WTC11 (cell line): ENCODE measurements around the gene PSMA4. TPM values are rescaled to one million over a fixed set of nuclear protein-coding genes. Genes with fewer than 3 reads are reported as not detected.

ENCODE experiments used
- ATAC-seq: fragments of 200-7000 bp; cut with Tn5 transposase; 2 replicates; pipeline ENCODE4 v1.10.0; 2021; ENCODE audit warnings: mild to moderate bottlenecking, moderate library complexity
- CTCF ChIA-PET: fragments of 300-600 bp; sonication (Branson Sonifier 250); formaldehyde crosslinking; loops from one replicate; lab custom pipeline; 2021; ENCODE audit warnings: antibody characterized with exemption; lab: Charles Lee
- POLR2A ChIA-PET: fragments of 350-600 bp; sonication (Branson Sonifier 250); formaldehyde crosslinking; loops from one replicate; lab custom pipeline; 2021; ENCODE audit warnings: antibody characterized with exemption; lab: Charles Lee
- DNase-seq: peaks from one replicate; pipeline ENCODE4 v3.0.0; 2021; ENCODE audit warnings: low spot score
- H3K27ac Mint-ChIP-seq: 2 replicates; pipeline ENCODE4 v1.8.0; 2021; ENCODE audit warnings: mixed read lengths
- H3K27me3 Mint-ChIP-seq: 2 replicates; pipeline ENCODE4 v1.8.0; 2021; ENCODE audit warnings: low read depth, mild to moderate bottlenecking, moderate library complexity, mixed read lengths
- H3K36me3 Mint-ChIP-seq: 2 replicates; pipeline ENCODE4 v1.8.0; 2021; ENCODE audit warnings: mixed read lengths
- H3K4me1 Mint-ChIP-seq: 2 replicates; pipeline ENCODE4 v1.8.0; 2022; ENCODE audit warnings: mixed read lengths
- H3K4me3 Mint-ChIP-seq: 2 replicates; pipeline ENCODE4 v1.8.0; 2021; ENCODE audit warnings: mild to moderate bottlenecking, moderate library complexity, mixed read lengths
- H3K9me3 Mint-ChIP-seq: 2 replicates; pipeline ENCODE4 v1.8.0; 2021; ENCODE audit warnings: mixed read lengths
- CBFB ChIP-seq: sonication (generic); formaldehyde crosslinking; IDR thresholded peaks from 2 replicates; pipeline ENCODE4 v1.8.1; 2022; ENCODE audit warnings: mild to moderate bottlenecking, low read depth, missing genetic modification reagents
- FOXK1 ChIP-seq: sonication (generic); formaldehyde crosslinking; IDR thresholded peaks from 2 replicates; pipeline ENCODE4 v1.8.0; 2022; ENCODE audit warnings: mild to moderate bottlenecking, moderate library complexity, missing genetic modification reagents
- IRF2 ChIP-seq: sonication (generic); formaldehyde crosslinking; IDR thresholded peaks from 2 replicates; pipeline ENCODE4 v1.8.0; 2022; ENCODE audit warnings: low read depth, missing genetic modification reagents, borderline replicate concordance
- JUN ChIP-seq: sonication (generic); formaldehyde crosslinking; IDR thresholded peaks from 2 replicates; pipeline ENCODE4 v1.8.0; 2023; ENCODE audit warnings: mild to moderate bottlenecking, missing genetic modification reagents
- MYBL2 ChIP-seq: sonication (generic); formaldehyde crosslinking; IDR thresholded peaks from 2 replicates; pipeline ENCODE4 v1.8.1; 2023; ENCODE audit warnings: mild to moderate bottlenecking, moderate library complexity, missing genetic modification reagents
- NR1H2 ChIP-seq: sonication (generic); formaldehyde crosslinking; IDR thresholded peaks from 2 replicates; pipeline ENCODE4 v1.9.0; 2021; ENCODE audit warnings: mild to moderate bottlenecking, moderate library complexity, missing genetic modification reagents
- PRRX2 ChIP-seq: fragments of 250-450 bp; sonication (Bioruptor Pico); IDR thresholded peaks from 2 replicates; pipeline ENCODE4 v1.8.0; 2021; ENCODE audit warnings: mild to moderate bottlenecking
- SMAD4 ChIP-seq: sonication (generic); formaldehyde crosslinking; IDR thresholded peaks from 2 replicates; pipeline ENCODE4 v1.8.0; 2022; ENCODE audit warnings: mild to moderate bottlenecking, missing genetic modification reagents
- TEAD1 ChIP-seq: sonication (generic); formaldehyde crosslinking; IDR thresholded peaks from 2 replicates; pipeline ENCODE4 v1.8.0; 2022; ENCODE audit warnings: mild to moderate bottlenecking, missing genetic modification reagents
- TEAD4 ChIP-seq: sonication (generic); formaldehyde crosslinking; IDR thresholded peaks from 2 replicates; pipeline ENCODE4 v1.8.0; 2022; ENCODE audit warnings: mild to moderate bottlenecking, missing genetic modification reagents
- ZNF138 ChIP-seq: sonication (generic); formaldehyde crosslinking; conservative IDR thresholded peaks from 2 replicates; pipeline ENCODE4 v1.8.1; 2022; ENCODE audit warnings: mild to moderate bottlenecking, moderate library complexity, missing genetic modification reagents
- ZNF219 ChIP-seq: sonication (generic); formaldehyde crosslinking; IDR thresholded peaks from 2 replicates; pipeline ENCODE4 v1.8.0; 2023; ENCODE audit warnings: missing genetic modification reagents, mild to moderate bottlenecking, borderline replicate concordance
- ZNF317 ChIP-seq: sonication (generic); formaldehyde crosslinking; IDR thresholded peaks from 2 replicates; pipeline ENCODE4 v1.8.1; 2023; ENCODE audit warnings: low read depth, mild to moderate bottlenecking, moderate library complexity, missing genetic modification reagents, borderline replicate concordance
- total RNA-seq: library from RNA; stranded (reverse); gene quantifications from 3 replicates; pipeline ENCODE4 v1.2.3, GENCODE V29; 2021
- TF ChIP-seq, protein P1 (sequence below): sonication (generic); formaldehyde crosslinking; IDR thresholded peaks from 2 replicates; pipeline ENCODE4 v1.8.1; 2023; ENCODE audit warnings: mild to moderate bottlenecking, moderate library complexity, missing genetic modification reagents
- TF ChIP-seq, protein P2 (sequence below): fragments of 250-450 bp; sonication (Bioruptor Pico); IDR thresholded peaks from 2 replicates; pipeline ENCODE4 v1.8.0; 2021; ENCODE audit warnings: mild to moderate bottlenecking
- TF ChIP-seq, protein P3 (sequence below): sonication (generic); formaldehyde crosslinking; IDR thresholded peaks from 2 replicates; pipeline ENCODE4 v1.8.1; 2022; ENCODE audit warnings: mild to moderate bottlenecking, moderate library complexity, missing genetic modification reagents
- TF ChIP-seq, protein P4 (sequence below): sonication (generic); formaldehyde crosslinking; IDR thresholded peaks from 2 replicates; pipeline ENCODE4 v1.8.0; 2022; ENCODE audit warnings: mild to moderate bottlenecking, missing genetic modification reagents
- TF ChIP-seq, protein P5 (sequence below): sonication (generic); formaldehyde crosslinking; IDR thresholded peaks from 2 replicates; pipeline ENCODE4 v1.8.0; 2022; ENCODE audit warnings: mild to moderate bottlenecking, missing genetic modification reagents
- TF ChIP-seq, protein P6 (sequence below): fragments of 250-450 bp; sonication (Bioruptor Pico); IDR thresholded peaks from 2 replicates; pipeline ENCODE4 v1.9.0; 2021; ENCODE audit warnings: moderate library complexity, mild to moderate bottlenecking, inconsistent platforms, borderline replicate concordance
- TF ChIP-seq, protein P7 (sequence below): sonication (generic); formaldehyde crosslinking; IDR thresholded peaks from 2 replicates; pipeline ENCODE4 v1.8.1; 2023; ENCODE audit warnings: mild to moderate bottlenecking, missing genetic modification reagents
- TF ChIP-seq, protein P8 (sequence below): fragments of 250-450 bp; sonication (Bioruptor Pico); conservative IDR thresholded peaks from 2 replicates; pipeline ENCODE4 v1.9.0; 2021; ENCODE audit warnings: mild to moderate bottlenecking
- TF ChIP-seq, protein P9 (sequence below): sonication (generic); formaldehyde crosslinking; IDR thresholded peaks from 2 replicates; pipeline ENCODE4 v1.8.1; 2023; ENCODE audit warnings: mild to moderate bottlenecking, missing genetic modification reagents, moderate library complexity

Gene PSMA4
- total RNA-seq, 1 experiment from 2014 or later = 281 TPM

DNA sequence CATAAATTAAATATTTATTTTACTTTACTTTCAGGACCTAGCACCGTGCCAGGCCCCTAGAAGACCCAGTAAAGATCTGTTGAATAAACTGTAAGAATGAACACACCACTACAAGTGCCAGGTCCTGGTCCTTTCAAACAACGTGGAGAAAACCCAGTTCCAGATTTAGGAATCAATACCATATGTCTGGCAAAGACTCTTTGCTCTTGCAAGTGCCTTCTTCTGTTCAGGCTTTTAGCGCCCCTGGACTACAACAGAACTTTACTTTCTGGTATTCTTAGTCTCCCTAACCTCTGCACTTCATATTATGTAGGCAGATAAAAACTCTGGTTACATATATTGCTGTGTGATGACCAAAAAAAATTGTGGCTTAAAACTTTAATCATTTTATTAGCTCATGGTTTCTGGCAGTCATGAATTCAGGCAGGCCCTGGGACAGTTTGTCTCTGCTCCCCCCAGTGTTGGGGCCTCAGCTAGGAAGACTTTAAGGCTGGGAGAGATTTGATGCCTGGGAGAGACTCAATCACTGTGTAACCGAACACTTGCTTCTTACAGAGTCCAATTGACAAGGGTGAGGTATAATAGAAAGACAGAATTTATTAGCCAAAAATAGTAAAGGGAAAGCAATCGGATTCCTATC is 2.9 kb upstream of the PSMA4 start (continued):
- no peak for TF ChIP-seq ZNF219 (CRISPR knock-in tag)
- TF ChIP-seq, protein P1, sequence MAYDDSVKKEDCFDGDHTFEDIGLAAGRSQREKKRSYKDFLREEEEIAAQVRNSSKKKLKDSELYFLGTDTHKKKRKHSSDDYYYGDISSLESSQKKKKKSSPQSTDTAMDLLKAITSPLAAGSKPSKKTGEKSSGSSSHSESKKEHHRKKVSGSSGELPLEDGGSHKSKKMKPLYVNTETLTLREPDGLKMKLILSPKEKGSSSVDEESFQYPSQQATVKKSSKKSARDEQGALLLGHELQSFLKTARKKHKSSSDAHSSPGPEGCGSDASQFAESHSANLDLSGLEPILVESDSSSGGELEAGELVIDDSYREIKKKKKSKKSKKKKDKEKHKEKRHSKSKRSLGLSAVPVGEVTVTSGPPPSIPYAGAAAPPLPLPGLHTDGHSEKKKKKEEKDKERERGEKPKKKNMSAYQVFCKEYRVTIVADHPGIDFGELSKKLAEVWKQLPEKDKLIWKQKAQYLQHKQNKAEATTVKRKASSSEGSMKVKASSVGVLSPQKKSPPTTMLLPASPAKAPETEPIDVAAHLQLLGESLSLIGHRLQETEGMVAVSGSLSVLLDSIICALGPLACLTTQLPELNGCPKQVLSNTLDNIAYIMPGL = no peak
- TF ChIP-seq, protein P2, sequence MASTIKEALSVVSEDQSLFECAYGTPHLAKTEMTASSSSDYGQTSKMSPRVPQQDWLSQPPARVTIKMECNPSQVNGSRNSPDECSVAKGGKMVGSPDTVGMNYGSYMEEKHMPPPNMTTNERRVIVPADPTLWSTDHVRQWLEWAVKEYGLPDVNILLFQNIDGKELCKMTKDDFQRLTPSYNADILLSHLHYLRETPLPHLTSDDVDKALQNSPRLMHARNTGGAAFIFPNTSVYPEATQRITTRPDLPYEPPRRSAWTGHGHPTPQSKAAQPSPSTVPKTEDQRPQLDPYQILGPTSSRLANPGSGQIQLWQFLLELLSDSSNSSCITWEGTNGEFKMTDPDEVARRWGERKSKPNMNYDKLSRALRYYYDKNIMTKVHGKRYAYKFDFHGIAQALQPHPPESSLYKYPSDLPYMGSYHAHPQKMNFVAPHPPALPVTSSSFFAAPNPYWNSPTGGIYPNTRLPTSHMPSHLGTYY (CRISPR knock-in tag) = no peak
- TF ChIP-seq NR1H2 (CRISPR knock-in tag) = no peak
- TF ChIP-seq MYBL2 (CRISPR knock-in tag) = no peak
- TF ChIP-seq, protein P3, sequence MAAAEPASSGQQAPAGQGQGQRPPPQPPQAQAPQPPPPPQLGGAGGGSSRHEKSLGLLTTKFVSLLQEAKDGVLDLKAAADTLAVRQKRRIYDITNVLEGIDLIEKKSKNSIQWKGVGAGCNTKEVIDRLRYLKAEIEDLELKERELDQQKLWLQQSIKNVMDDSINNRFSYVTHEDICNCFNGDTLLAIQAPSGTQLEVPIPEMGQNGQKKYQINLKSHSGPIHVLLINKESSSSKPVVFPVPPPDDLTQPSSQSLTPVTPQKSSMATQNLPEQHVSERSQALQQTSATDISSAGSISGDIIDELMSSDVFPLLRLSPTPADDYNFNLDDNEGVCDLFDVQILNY (CRISPR knock-in tag) = no peak
- TF ChIP-seq JUN (CRISPR knock-in tag) = no peak

DNA sequence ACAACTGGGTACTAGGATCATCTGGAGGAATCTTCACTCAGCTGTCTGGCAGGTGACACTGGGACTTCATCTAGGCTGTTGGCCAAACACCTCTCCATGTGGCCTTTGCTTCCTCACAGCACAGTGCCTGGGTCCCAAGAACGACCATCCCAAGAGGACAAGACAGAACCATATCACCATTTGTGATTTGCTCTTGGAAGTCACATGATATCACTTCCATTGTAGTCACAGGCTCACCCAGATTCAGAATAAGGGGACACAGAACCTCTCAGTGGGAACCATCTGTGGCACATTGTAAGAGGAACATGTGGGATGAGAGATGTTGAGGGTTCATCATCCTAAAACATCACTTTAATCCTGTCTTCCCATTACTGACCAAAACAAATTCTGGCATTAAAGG is 1.9 kb upstream of the PSMA4 start:
- ChIA-PET POLR2A (no interaction called here), CTCF (no interaction called here)
- H3K4me3 Mint-ChIP-seq = no peak overlapping the region
- H3K4me1 Mint-ChIP-seq = peaks cover 11% of the 10 kb centered on the region
- H3K27ac Mint-ChIP-seq = no peak overlapping the region
- ATAC-seq (no peak), DNase-seq (no peak)
- H3K36me3 Mint-ChIP-seq = peaks cover 17% of the 10 kb centered on the region
- H3K27me3 Mint-ChIP-seq = no peaks in the 10 kb centered on the region
- no peaks in the 10 kb centered on the region for H3K9me3 Mint-ChIP-seq
- TF ChIP-seq TEAD4 (CRISPR knock-in tag) (no peak), ZNF138 (no peak), TEAD1 (CRISPR knock-in tag) (no peak), IRF2 (CRISPR knock-in tag) (no peak), CBFB (no peak), SMAD4 (CRISPR knock-in tag) (no peak), PRRX2 (CRISPR knock-in tag) (no peak), ZNF317 (CRISPR knock-in tag) (no peak), FOXK1 (CRISPR knock-in tag) (no peak)
- TF ChIP-seq, protein P4, sequence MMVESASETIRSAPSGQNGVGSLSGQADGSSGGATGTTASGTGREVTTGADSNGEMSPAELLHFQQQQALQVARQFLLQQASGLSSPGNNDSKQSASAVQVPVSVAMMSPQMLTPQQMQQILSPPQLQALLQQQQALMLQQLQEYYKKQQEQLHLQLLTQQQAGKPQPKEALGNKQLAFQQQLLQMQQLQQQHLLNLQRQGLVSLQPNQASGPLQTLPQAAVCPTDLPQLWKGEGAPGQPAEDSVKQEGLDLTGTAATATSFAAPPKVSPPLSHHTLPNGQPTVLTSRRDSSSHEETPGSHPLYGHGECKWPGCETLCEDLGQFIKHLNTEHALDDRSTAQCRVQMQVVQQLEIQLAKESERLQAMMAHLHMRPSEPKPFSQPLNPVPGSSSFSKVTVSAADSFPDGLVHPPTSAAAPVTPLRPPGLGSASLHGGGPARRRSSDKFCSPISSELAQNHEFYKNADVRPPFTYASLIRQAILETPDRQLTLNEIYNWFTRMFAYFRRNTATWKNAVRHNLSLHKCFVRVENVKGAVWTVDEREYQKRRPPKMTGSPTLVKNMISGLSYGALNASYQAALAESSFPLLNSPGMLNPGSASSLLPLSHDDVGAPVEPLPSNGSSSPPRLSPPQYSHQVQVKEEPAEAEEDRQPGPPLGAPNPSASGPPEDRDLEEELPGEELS (CRISPR knock-in tag) = no peak
- TF ChIP-seq, protein P5, sequence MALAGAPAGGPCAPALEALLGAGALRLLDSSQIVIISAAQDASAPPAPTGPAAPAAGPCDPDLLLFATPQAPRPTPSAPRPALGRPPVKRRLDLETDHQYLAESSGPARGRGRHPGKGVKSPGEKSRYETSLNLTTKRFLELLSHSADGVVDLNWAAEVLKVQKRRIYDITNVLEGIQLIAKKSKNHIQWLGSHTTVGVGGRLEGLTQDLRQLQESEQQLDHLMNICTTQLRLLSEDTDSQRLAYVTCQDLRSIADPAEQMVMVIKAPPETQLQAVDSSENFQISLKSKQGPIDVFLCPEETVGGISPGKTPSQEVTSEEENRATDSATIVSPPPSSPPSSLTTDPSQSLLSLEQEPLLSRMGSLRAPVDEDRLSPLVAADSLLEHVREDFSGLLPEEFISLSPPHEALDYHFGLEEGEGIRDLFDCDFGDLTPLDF (CRISPR knock-in tag) = no peak
- TF ChIP-seq, protein P6, sequence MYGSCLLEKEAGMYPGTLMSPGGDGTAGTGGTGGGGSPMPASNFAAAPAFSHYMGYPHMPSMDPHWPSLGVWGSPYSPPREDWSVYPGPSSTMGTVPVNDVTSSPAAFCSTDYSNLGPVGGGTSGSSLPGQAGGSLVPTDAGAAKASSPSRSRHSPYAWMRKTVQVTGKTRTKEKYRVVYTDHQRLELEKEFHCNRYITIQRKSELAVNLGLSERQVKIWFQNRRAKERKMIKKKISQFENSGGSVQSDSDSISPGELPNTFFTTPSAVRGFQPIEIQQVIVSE = no peak
- TF ChIP-seq, protein P7, sequence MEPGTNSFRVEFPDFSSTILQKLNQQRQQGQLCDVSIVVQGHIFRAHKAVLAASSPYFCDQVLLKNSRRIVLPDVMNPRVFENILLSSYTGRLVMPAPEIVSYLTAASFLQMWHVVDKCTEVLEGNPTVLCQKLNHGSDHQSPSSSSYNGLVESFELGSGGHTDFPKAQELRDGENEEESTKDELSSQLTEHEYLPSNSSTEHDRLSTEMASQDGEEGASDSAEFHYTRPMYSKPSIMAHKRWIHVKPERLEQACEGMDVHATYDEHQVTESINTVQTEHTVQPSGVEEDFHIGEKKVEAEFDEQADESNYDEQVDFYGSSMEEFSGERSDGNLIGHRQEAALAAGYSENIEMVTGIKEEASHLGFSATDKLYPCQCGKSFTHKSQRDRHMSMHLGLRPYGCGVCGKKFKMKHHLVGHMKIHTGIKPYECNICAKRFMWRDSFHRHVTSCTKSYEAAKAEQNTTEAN (CRISPR knock-in tag) = no peak
- TF ChIP-seq, protein P8, sequence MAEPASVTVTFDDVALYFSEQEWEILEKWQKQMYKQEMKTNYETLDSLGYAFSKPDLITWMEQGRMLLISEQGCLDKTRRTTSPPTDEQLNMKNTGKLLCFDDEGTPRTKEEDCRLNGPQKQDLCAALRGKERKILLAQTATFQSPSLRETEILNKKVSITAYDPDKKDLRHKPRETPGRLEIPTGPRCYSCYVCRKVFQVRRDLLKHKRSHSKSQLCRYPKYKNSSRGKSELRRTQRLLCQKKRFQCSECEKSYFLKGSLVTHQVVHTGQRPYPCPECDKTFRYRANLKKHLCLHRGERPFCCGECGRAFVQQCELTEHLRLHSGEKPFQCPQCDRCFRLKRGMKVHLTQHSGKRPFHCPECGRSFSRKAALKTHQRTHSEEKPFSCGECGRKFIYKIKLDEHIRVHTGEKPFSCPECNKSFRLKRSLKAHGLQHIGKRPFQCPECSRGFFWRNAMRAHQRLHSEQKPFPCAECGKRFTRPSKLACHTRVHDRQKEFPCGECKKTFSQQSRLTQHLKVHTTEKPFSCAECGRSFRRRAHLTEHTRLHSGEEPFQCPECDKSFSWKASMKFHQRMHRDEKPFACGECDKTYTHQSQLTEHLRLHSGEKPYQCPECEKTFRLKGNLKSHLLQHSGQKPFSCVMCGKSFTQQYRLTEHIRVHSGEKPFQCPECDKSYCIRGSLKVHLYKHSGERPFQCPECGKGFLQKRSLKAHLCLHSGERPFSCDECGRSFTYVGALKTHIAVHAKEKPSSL (CRISPR knock-in tag) = no peak
- TF ChIP-seq, protein P9, sequence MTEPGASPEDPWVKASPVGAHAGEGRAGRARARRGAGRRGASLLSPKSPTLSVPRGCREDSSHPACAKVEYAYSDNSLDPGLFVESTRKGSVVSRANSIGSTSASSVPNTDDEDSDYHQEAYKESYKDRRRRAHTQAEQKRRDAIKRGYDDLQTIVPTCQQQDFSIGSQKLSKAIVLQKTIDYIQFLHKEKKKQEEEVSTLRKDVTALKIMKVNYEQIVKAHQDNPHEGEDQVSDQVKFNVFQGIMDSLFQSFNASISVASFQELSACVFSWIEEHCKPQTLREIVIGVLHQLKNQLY (CRISPR knock-in tag) = no peak
- TF ChIP-seq, protein P2 (CRISPR knock-in tag) = no peak
